NCI-H146 (cell line): Measurements from ENCODE around the gene KDM2A.

Source experiments
- DNase-seq: peaks from one replicate; lab custom pipeline; 2025; lab: John Stamatoyannopoulos, UW

KDM2A gene

GRCh38 chr11:67237574-67237973 lies 118.5 kb downstream of the KDM2A start:
- no peak for DNase-seq

DNA sequence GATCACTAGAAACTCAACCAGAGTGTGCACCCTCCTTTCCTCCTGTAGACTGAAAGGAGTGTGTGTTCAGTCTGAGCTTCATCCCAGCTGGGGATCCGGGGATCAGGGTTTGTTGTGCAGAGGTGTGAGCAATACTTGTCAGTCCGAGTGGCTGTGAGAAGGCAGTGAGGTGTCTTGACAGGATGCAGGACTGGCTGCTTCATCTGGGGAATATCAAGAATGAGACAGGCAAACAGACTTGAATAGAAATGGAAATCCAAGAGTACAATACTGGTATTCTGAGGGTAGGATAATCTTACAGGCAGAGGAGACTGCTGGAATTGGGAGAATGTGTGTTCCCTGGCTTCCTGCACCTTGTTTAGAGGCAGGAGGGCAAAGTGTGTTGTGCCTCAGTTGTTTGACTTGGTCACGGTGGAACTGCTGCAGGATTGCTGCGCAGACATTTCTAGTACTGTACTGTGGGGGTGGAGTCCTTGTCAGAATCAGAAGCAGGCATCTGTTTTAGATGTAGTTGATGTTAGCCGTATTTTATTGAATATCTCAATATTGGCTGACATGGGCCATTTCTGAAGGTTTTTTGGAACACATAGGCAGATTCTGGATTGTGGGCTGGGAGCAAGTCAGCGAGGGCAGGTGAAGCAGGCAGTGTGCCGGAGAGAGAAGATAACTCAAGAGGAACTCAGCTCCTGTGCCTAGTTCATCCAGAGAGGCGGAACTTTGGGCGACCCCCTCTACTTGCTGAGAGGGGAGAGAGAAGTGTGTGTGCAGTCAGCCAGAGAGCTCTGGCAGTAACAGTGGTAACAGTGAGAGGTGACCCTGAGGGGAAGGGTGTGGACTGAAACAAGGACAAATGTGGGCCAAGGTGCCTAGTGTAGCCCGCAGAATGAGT lies 120.1 kb downstream of the KDM2A start:
- DNase-seq, result no peak

- DNase-seq, result peak; percentile 100
These were observed 120.9 kb downstream of the KDM2A start for GRCh38 chr11:67239783-67240575.

- DNase-seq, result peak; percentile 62
These were observed 121.7 kb downstream of the KDM2A start for GRCh38 chr11:67240576-67241389.

GRCh38 chr11:67242548-67242947 lies 123.5 kb downstream of the KDM2A start:
- DNase-seq, result no peak

DNA sequence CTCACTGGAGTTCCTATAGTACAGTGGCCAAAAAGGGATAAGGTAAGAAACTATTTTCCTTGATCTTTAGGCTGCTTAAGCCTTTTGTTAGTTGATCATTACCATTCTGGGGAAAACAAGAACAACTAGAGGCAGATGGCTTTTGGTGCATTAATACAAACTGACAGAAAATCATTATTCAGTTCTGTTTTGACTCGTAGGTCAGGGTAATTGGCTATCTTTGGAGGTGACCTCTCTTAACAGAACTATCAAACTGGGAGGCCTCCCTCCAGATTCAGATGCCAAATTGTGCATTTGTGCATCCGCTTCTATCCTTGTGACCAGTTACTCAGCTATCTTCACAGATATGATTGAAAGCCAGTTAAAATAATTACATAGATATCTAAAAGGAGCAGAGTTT lies 124.0 kb downstream of the KDM2A start:
- DNase-seq, result no peak

- DNase-seq, result no peak
These were observed 126.0 kb downstream of the KDM2A start for GRCh38 chr11:67245046-67245445.

- DNase-seq, result no peak
These were observed 129.0 kb downstream of the KDM2A start for GRCh38 chr11:67247946-67248550.

DNA sequence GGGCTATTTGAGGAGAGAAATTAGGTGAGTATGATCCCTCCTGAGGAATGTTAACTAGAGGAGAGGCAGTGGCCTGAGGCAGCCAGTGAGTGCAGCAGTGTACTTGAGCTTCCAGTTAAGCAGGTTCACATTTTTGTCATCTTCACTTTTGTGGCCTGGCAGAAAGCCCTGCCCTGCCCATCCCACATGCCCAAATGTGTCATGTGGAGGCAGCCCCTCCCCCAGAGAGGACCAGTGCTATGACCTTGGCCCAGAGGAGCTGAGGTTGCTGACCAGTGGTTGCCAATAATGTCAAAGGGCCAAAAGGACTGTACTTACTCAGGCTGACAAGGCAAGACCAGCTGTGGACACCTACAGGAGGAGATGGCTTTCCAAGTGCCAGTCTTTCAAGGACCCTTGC lies 129.6 kb downstream of the KDM2A start:
- no peak for DNase-seq

- DNase-seq, result no peak
These were observed 131.3 kb downstream of the KDM2A start for GRCh38 chr11:67250059-67251043.

- DNase-seq, result no peak
These were observed 132.8 kb downstream of the KDM2A start for GRCh38 chr11:67251841-67252240.

DNA sequence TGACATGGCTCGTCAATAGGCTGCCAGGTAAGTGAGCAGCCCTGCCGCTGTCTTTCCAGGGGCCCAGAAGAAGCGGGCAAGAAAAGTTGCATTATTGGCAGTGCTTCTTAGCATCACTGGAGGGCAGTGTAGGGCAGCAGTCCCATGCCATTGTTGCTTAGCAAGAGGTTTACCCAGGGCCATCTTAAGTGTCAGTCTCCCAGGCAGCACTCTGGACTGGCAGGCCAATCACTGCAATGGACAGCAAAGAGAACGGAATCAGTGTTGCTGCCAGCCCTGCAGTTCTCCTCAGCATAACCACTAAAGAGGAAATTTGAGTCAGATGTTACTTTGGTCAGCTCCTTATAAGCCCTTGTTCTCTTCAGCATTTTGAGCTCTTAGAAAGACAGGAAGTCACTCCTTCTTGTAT lies 133.8 kb downstream of the KDM2A start:
- DNase-seq, result no peak

DNA sequence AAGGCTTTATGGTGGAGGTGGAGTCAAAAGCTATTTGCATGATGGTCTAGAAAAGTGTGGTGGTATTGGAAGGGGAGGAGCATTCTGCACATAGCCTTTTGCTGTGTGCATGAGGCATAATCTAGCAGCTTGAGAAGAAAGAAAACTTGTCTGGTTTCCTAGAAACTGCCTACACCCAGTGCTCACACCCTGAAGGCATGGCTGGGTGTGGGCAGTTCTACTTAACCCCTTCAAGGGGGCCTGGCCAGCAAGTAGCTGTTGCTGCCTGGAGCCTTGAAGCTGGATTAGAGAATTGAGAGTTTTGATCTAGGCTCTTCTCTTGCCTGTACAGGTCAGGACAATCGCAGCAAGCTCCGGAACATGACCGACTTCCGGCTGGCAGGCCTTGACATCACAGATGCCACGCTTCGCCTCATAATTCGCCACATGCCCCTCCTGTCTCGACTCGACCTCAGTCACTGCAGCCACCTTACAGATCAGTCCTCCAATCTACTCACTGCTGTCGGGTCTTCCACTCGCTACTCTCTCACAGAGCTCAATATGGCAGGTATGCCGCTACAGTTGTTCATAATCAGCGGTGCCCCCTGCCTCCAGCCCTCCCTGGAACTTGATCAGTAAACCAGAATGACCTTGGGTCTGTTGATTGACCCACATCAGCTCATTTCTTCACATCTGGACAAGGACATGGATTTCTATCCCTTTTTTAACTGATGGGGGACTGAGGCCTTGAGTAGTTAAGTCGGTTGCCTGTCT lies 135.0 kb downstream of the KDM2A start:
- no peak for DNase-seq

GRCh38 chr11:67254798-67255197 lies 135.7 kb downstream of the KDM2A start:
- no peak for DNase-seq

GRCh38 chr11:67255353-67255752 lies 136.3 kb downstream of the KDM2A start:
- DNase-seq, result no peak

DNA sequence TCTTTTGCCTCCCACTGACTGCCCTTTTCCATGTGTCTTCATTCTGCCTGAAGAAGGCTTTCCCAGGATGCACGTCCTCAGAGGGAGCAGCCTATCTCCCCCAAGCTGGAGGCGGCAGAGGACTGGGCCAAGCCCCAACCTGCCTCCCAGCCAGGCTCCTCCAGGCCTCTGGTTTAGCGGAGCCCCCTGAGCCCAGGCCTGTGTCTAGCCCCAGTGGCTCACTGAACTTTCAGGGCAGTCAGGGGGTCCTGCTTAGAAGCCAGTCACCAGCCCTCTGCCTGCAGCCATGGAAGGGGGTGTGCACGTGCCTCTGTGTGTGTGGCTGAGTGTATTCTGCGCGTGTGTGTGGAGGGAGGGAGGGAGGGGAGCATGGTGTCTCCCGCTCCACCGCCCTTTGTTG lies 136.8 kb downstream of the KDM2A start:
- DNase-seq, result no peak

- no peak for DNase-seq
These were observed 137.5 kb downstream of the KDM2A start for GRCh38 chr11:67256477-67257135.

- DNase-seq, result no peak
These were observed 141.3 kb downstream of the KDM2A start for GRCh38 chr11:67260406-67260805.

GRCh38 chr11:67260885-67261639 lies 142.0 kb downstream of the KDM2A start:
- peak; percentile 73 for DNase-seq
